Mammary epithelial cell (primary cell): Measurements from ENCODE around the gene CD180.

Experiments
- EZH2 ChIP-seq: IDR thresholded peaks from 2 replicates; pipeline ENCODE4 v1.6.1; 2012; ENCODE audit warnings: low read length, inconsistent platforms, borderline replicate concordance
- TF ChIP-seq, protein P1 (sequence below), 2 donors: IDR thresholded peaks in 1 of 2; conservative IDR thresholded peaks in 1 of 2; 2 replicates each; pipeline ENCODE4 v1.5.1; 2011 to 2012; ENCODE audit warnings: inconsistent platforms in 2 of 2, low read length in 2 of 2, mild to moderate bottlenecking in 2 of 2, control low read depth in 1 of 2, low read depth in 1 of 2; ENCODE audit not compliant: insufficient read depth in 1 of 2; ENCODE audit errors: extremely low read depth in 1 of 2

DNA sequence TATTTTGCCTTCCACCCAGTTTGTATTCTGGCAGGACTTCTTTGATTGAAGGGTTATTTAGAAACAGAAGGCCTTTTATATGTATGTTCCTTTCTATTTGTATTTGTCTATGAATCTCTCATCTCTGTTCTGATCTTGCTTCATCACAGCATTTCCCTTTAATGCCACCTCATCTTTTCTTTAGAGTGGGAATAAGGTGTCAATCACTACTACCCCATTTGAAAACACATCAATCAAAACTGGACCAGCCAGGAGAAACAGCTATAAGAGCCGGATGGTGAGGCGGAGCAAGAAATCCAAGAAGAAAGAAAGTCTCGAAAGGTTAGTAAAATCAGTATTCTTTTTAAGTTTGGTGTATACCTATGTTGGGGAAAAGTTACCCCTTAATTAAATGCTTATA lies 36.3 kb downstream of the CD180 start:
- TF ChIP-seq, protein P1, sequence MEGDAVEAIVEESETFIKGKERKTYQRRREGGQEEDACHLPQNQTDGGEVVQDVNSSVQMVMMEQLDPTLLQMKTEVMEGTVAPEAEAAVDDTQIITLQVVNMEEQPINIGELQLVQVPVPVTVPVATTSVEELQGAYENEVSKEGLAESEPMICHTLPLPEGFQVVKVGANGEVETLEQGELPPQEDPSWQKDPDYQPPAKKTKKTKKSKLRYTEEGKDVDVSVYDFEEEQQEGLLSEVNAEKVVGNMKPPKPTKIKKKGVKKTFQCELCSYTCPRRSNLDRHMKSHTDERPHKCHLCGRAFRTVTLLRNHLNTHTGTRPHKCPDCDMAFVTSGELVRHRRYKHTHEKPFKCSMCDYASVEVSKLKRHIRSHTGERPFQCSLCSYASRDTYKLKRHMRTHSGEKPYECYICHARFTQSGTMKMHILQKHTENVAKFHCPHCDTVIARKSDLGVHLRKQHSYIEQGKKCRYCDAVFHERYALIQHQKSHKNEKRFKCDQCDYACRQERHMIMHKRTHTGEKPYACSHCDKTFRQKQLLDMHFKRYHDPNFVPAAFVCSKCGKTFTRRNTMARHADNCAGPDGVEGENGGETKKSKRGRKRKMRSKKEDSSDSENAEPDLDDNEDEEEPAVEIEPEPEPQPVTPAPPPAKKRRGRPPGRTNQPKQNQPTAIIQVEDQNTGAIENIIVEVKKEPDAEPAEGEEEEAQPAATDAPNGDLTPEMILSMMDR (conservative IDR thresholded peaks at IDR 0.05 in 1 of 2, IDR thresholded peaks at IDR 0.05 in 1 of 2; ENCODE audit: extremely low read depth in 1 of 2, insufficient read depth in 1 of 2, low read depth in 1 of 2, low read length in 2 of 2) = no peak
- TF ChIP-seq EZH2 = no peak
